Measurements from ENCODE around the gene TEK.

DNA sequence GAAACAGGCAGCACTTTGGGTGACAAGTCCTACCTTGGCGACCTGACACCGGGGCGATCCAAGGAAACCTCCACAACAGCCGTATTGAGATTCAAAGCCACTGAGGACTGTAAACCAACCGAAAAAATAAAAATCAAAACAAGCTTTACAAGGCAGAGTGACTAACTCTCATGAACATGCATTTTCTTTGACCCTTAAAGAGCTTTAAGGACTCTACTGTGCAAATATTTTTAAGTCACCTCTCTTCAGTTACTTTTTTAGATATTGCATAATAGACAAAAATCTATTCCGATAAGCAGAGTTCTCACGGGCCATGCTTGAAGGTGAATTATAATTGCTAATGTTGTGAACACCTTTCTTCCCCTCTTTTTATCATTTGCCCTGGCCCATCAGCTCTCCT lies 149.6 kb downstream of the TEK start:
- TF ChIP-seq, protein P1, sequence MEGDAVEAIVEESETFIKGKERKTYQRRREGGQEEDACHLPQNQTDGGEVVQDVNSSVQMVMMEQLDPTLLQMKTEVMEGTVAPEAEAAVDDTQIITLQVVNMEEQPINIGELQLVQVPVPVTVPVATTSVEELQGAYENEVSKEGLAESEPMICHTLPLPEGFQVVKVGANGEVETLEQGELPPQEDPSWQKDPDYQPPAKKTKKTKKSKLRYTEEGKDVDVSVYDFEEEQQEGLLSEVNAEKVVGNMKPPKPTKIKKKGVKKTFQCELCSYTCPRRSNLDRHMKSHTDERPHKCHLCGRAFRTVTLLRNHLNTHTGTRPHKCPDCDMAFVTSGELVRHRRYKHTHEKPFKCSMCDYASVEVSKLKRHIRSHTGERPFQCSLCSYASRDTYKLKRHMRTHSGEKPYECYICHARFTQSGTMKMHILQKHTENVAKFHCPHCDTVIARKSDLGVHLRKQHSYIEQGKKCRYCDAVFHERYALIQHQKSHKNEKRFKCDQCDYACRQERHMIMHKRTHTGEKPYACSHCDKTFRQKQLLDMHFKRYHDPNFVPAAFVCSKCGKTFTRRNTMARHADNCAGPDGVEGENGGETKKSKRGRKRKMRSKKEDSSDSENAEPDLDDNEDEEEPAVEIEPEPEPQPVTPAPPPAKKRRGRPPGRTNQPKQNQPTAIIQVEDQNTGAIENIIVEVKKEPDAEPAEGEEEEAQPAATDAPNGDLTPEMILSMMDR (conservative IDR thresholded peaks at IDR 0.05 in 1 of 2, IDR thresholded peaks at IDR 0.05 in 1 of 2; ENCODE audit: extremely low read depth in 1 of 2, insufficient read depth in 1 of 2, low read depth in 1 of 2, low read length in 2 of 2): no peak
- TF ChIP-seq EZH2 (IDR thresholded peaks at IDR 0.05; ENCODE audit: borderline replicate concordance, low read length): no peak

Data from mammary epithelial cell (primary cell).